ENCODE measurements around the gene FILIP1L.

- TF ChIP-seq, protein P1, sequence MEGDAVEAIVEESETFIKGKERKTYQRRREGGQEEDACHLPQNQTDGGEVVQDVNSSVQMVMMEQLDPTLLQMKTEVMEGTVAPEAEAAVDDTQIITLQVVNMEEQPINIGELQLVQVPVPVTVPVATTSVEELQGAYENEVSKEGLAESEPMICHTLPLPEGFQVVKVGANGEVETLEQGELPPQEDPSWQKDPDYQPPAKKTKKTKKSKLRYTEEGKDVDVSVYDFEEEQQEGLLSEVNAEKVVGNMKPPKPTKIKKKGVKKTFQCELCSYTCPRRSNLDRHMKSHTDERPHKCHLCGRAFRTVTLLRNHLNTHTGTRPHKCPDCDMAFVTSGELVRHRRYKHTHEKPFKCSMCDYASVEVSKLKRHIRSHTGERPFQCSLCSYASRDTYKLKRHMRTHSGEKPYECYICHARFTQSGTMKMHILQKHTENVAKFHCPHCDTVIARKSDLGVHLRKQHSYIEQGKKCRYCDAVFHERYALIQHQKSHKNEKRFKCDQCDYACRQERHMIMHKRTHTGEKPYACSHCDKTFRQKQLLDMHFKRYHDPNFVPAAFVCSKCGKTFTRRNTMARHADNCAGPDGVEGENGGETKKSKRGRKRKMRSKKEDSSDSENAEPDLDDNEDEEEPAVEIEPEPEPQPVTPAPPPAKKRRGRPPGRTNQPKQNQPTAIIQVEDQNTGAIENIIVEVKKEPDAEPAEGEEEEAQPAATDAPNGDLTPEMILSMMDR (IDR thresholded peaks at IDR 0.05), result no peak
- no peak for TF ChIP-seq POLR2A (IDR thresholded peaks at IDR 0.05)
Measured at GRCh38 chr3:99872923-99873254, 241.4 kb downstream of the FILIP1L start.

Data from heart left ventricle (tissue), 13 donors.